ENCODE measurements around the gene TPRG1. TPM values are rescaled to one million over a fixed set of nuclear protein-coding genes. Genes with fewer than 3 reads are reported as not detected.

TPRG1 gene
- total RNA-seq, 1 donor from 2014 or later: 23.4 TPM

DNA sequence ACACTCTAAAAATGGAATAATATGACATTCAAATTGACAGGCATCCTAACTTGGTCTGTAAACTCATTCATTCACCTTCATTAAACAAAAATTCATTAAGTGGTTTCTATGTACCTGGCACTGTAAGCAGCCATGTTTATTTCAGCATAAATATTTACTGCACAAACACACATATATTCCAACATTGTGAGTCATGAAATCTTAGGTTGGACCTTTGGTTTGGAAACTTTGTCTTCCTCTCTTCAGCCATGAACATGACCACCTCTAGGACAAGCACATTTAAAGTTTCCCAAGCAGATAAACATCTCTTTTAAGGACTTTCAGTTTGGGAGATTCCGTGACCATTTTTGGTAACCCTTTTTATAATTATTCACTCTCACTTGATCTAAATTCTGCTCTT is 131.8 kb downstream of the TPRG1 start:
- no peaks in the 10 kb centered on the region for H3K27me3 ChIP-seq (ENCODE audit: low read depth)
- H3K27ac ChIP-seq: no peak overlapping the region
- H3K36me3 ChIP-seq: no peaks in the 10 kb centered on the region
- no peak overlapping the region for H3K4me3 ChIP-seq
- ATAC-seq (peak in 1 of 2 donors; percentile 24), DNase-seq (no peak)
- TF ChIP-seq, protein P1, sequence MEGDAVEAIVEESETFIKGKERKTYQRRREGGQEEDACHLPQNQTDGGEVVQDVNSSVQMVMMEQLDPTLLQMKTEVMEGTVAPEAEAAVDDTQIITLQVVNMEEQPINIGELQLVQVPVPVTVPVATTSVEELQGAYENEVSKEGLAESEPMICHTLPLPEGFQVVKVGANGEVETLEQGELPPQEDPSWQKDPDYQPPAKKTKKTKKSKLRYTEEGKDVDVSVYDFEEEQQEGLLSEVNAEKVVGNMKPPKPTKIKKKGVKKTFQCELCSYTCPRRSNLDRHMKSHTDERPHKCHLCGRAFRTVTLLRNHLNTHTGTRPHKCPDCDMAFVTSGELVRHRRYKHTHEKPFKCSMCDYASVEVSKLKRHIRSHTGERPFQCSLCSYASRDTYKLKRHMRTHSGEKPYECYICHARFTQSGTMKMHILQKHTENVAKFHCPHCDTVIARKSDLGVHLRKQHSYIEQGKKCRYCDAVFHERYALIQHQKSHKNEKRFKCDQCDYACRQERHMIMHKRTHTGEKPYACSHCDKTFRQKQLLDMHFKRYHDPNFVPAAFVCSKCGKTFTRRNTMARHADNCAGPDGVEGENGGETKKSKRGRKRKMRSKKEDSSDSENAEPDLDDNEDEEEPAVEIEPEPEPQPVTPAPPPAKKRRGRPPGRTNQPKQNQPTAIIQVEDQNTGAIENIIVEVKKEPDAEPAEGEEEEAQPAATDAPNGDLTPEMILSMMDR (IDR thresholded peaks at IDR 0.05): no peak
- H3K9me3 ChIP-seq: no peaks in the 10 kb centered on the region
- intact Hi-C loops (cut with DNase I): no loop called here
- no peaks in the 10 kb centered on the region for H3K4me1 ChIP-seq

DNA sequence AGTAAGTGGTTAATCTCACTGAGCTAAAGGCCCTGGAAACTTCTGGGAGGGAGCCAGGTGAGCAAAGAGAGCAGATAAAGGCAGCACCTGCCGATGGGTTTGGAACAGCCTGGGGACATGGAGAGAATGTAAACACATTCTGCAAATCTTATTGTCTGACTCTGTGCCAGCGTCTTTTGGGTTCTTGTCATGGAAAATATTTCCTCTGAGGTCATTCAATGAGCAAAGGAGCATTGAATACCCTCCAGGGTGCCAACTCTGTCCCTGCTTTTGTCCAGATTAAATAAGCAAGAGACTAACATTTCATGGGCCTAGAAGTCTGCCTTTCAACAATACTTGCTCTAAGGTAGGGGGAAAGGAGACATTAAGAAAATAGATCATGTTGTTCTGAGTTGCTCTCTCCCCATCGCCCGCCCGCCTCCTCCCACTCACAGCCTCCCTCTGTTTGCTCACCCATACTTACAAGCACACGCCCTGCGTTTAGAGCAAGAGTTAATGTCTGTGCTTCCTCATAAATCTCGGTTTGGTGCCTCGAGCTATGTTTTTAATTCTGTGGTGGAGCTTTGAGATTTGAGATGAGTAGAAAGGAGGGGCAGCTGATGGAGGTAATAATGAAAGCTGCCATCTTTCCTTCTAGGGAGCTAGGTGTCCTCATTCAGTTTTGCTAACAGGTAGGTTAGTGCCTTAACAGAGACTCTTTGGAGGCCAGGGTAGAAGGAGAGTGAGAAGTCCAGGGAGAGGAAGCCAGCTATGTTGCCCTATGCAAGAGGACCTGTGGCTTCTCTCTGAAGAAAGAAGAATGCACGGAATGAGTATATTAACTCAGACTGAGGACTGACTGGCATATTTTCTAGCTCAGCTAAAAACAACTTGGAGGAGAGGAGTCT is 132.9 kb downstream of the TPRG1 start:
- ATAC-seq (peak; percentile 87 to 90), DNase-seq (peak; percentile 63)
- peak overlapping the region; percentile 80 for H3K27ac ChIP-seq

DNA sequence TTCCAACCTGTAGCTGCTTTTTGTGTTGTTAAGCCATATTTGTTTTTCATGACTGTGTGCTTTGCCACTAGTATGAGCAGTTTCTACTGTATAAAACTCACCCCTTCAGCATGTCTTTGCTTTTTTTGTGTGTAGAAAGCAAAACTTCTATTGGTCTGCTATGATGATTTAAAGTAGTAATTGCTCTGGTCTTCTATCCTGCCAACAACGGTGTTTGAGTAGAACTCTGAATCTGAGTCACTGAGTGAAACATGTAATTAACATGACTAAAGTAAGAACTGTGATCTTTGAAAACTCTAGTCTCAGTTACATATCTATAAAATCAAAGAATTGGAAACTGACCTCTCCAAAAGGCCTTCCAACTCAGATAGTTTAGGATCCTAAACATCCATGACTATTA is 133.6 kb downstream of the TPRG1 start:
- Histone ChIP-seq H3K9me3 (no peaks in the 10 kb centered on the region), H3K27ac (peak overlapping the region; percentile 80), H3K27me3 (ENCODE audit: low read depth) (no peaks in the 10 kb centered on the region), H3K4me3 (no peak overlapping the region), H3K36me3 (no peaks in the 10 kb centered on the region), H3K4me1 (no peaks in the 10 kb centered on the region)
- intact Hi-C loops (cut with DNase I): no loop called here
- TF ChIP-seq, protein P1 (IDR thresholded peaks at IDR 0.05): no peak
- ATAC-seq: peak in 1 of 2 donors; percentile 9
- no peak for DNase-seq

More for the DNA sequence above, 132.9 kb downstream of the TPRG1 start:
- Histone ChIP-seq H3K27me3 (ENCODE audit: low read depth) (no peaks in the 10 kb centered on the region), H3K4me3 (no peak overlapping the region), H3K4me1 (no peaks in the 10 kb centered on the region), H3K9me3 (no peaks in the 10 kb centered on the region), H3K36me3 (no peaks in the 10 kb centered on the region)
- TF ChIP-seq, protein P1 (IDR thresholded peaks at IDR 0.05): no peak
- intact Hi-C loops (cut with DNase I): no loop called here

DNA sequence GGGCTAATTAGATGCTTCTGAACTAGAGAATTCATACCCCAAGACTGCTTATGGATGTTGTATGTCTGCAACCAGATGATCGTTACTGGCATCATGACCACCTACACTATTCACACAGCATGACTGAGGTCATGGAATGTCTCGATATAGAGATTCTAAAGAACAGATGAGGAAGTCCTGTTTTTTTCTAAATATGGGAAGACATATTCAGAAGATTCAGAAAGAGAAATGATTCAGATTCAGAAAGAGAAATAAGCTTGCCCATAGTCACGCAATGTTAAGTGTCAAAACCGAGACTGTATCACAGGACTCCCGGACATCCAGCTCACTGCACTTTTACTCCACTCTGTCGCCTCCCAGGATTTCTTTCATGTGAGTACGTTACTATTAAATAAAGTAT is 136.2 kb downstream of the TPRG1 start:
- Histone ChIP-seq H3K4me1 (no peaks in the 10 kb centered on the region), H3K36me3 (no peaks in the 10 kb centered on the region), H3K9me3 (no peaks in the 10 kb centered on the region), H3K27me3 (ENCODE audit: low read depth) (no peaks in the 10 kb centered on the region), H3K4me3 (no peak overlapping the region), H3K27ac (no peak overlapping the region)
- DNase-seq (no peak), ATAC-seq (no peak)
- intact Hi-C loops (cut with DNase I): no loop called here
- TF ChIP-seq, protein P1 (IDR thresholded peaks at IDR 0.05): no peak

DNA sequence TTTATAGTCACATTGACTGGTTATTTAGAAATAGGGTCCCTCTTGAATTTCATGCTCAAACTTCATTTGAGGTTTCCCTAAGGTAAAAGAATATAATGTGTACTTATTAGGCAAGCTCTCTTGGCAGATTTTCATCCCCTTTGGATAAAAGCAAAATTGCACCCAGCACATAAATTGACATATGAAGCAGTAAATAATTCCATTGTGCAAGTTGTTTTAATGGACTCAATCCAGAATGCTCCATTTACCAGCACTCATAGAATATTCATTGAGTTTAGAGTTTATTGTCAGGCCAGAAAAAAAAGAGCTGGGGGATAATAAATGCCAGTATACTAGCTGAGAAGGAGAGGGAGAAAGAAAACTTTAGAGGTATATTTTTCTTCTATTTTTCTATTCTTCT is 136.8 kb downstream of the TPRG1 start:
- H3K27ac ChIP-seq: no peak overlapping the region
- H3K4me3 ChIP-seq: no peak overlapping the region
- intact Hi-C loops (cut with DNase I): no loop called here
- H3K9me3 ChIP-seq: no peaks in the 10 kb centered on the region
- ATAC-seq (no peak), DNase-seq (no peak)
- TF ChIP-seq, protein P1 (IDR thresholded peaks at IDR 0.05): no peak
- no peaks in the 10 kb centered on the region for H3K4me1 ChIP-seq
- no peaks in the 10 kb centered on the region for H3K36me3 ChIP-seq
- H3K27me3 ChIP-seq (ENCODE audit: low read depth): no peaks in the 10 kb centered on the region
